Upper lobe of left lung (tissue), 4 donors: Measurements from ENCODE around the gene TCF7L2.

Experiments
- POLR2A ChIP-seq, 4 donors: fragments of 450-650 bp; IDR thresholded peaks; one replicate each; pipeline ENCODE4 v1.5.1; 2016 to 2017; ENCODE audit warnings: antibody characterized with exemption in 4 of 4, mild to moderate bottlenecking in 2 of 4
- TF ChIP-seq, protein P1 (sequence below), 6 experiments: fragments of 450-650 bp in 4 of 6; fragments of 200-600 bp in 2 of 6; sonication (generic) in 2 of 6; IDR thresholded peaks; one replicate each; pipeline ENCODE4 v1.5.1; 2016 to 2019; ENCODE audit warnings: antibody characterized with exemption in 6 of 6

DNA sequence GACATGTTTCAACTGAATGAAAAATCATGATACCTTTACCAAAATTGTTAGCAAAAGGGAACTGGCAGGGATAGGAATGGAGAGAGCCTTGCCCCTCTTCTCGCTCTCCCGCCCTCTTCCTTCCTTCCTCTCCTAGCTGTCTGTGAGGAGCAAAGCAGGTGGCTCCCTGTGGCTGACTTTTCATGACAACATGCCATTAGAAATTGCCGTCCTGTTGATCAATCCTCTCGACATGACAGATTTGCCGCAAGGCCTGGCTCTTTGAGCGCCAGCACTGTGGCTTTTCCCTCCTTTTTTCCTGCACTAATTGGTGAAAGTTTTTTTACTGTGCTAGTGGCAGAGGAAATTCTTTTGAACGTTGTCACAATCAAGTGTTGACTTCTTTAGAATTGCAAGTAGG, 171.1 kb downstream of the TCF7L2 start:
- TF ChIP-seq, protein P1, sequence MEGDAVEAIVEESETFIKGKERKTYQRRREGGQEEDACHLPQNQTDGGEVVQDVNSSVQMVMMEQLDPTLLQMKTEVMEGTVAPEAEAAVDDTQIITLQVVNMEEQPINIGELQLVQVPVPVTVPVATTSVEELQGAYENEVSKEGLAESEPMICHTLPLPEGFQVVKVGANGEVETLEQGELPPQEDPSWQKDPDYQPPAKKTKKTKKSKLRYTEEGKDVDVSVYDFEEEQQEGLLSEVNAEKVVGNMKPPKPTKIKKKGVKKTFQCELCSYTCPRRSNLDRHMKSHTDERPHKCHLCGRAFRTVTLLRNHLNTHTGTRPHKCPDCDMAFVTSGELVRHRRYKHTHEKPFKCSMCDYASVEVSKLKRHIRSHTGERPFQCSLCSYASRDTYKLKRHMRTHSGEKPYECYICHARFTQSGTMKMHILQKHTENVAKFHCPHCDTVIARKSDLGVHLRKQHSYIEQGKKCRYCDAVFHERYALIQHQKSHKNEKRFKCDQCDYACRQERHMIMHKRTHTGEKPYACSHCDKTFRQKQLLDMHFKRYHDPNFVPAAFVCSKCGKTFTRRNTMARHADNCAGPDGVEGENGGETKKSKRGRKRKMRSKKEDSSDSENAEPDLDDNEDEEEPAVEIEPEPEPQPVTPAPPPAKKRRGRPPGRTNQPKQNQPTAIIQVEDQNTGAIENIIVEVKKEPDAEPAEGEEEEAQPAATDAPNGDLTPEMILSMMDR (IDR thresholded peaks at IDR 0.05): no peak
- TF ChIP-seq POLR2A (IDR thresholded peaks at IDR 0.05): no peak
